HG03159 (cell line): ENCODE results near the gene PNCK.

Source experiments
- ATAC-seq: cut with Tn5 transposase; IDR thresholded peaks from one replicate; pipeline ENCODE4 v1.9.1; 2021; ENCODE audit warnings: mild to moderate bottlenecking, moderate library complexity; ENCODE audit not compliant: unreplicated experiment

PNCK gene

GRCh38 chrX:153628665-153629064 lies 44.9 kb downstream of the PNCK start:
- ATAC-seq: no peak

DNA sequence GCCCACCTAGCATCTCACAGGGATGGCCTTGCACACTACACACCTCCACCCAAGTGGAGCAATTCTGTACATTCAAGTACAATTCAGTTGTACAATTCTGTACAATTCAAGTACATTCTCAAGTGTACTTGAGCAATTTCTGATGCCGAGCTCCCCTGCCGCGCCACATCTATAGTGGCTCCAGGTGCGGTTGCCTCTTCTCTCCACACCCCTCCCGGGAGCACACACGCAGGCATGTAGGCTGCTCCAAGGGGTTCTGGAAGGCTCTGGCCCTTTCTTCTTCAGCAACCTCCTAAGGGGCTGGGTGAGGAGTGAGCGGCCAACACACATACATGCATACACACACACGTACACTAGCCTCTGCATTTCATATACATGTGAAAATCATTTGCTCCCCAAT lies 45.5 kb downstream of the PNCK start:
- ATAC-seq: no peak

- no peak for ATAC-seq
Observed at GRCh38 chrX:153627675-153628111, 45.9 kb downstream of the PNCK start.

GRCh38 chrX:153626863-153627674 lies 46.5 kb downstream of the PNCK start:
- no peak for ATAC-seq

DNA sequence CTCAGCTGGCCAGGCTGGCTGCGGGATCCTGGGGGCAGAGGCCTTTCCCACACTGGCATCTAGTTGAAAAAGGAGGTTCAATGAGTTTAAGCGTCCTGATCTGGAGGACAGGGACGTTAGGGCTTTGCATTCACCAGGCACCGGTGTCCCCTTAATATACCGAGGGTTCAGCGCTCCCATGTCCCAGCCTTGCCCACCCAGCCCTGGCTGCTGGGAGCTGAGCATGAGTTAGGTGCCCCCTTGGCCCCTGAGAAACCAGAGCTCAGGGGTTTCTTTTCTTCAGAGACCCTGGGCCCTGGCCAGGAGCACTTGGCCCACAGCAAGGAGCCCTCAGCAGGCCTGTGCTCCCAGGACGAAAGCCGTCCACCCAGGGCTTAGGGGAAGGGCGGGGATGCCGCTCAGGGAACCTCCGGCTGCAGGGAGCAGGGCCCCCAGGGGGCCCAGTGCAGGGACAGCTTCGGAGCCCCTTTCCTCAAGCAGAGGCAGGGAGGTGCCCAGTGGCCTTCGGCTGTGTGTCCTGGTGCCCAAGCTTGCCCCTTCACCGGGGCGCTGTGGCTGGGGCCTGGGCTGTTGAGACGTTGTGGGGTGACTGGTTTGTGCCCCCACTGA lies 47.5 kb downstream of the PNCK start:
- ATAC-seq: no peak

DNA sequence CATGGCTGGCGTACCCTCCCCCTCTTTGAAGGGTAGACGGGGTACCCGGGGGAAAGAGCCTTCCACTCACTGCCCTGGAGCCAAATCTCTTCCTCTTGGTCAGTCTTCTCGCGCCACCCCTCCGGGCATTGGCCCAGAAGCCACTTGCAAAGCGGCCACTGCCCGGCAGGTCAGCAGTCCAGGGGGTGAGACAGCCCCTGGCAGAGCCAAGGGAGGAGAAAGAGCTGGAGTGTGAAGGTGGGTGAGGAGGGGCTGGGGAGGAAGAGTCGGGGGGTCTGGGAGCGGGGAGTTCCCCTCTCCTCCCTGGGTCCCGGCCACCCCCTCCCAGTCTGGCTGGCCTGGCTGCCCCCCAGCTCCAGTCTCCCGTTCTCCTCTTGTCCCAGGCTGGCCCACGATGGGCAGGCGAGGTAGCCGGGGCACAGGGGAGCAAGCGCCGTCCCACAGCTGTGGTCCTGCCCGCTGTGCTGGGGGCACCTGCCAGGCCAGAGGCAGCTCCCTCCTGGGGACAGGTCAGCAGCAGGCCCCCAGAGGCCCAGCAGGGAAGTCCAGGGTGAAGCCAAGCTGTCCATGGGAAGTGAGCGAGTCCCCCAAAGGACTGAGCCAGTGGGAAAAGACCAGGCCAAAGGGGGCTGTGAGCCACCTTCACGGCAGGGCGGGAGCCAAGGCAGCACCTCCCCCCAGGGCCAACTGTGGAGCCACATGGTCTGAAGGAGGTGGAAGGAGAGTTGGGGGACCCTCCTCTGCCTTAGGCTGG lies 48.2 kb downstream of the PNCK start:
- no peak for ATAC-seq

DNA sequence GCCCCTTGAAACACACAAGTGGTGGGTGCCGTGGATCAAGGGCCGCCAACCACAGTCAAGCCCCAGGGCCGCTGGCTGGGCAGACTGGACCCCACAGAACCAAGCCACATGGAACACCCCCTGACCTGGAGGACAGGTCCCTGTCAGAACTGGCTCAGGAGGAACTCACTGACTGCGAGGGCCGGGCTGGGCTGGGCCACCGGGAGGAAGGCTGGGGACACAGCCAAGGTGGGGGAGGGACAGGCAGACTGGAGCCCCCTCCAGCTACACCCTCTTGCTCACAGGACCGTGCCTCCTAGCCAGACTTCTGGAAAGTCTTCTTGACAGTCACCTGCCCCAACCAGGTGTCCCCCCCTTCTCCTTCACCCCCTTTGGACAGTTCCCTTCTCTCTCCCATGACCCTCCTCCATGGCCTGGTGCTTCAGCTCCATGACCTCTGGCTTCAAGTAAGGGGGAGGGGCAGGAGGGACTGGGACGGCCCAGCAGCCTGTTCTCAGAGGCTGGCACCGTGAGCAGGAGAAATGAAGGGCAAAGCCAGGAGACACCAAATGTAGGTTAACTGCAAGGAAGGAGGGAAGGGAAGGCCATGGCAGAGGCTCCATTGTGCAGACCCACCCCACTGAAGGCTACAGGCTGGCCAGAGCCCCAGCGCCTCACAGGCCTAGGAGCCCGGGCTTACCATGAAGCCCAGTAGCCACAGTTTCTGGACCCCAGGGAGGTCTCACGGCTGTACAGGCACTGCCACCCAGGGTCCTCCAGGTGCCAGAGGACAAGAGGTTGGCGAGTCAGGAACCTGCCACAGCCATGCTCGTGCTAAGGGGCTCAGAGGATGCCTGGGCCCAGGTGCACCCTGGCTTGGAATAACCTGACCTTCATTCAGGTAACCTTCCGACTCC lies 49.2 kb downstream of the PNCK start:
- ATAC-seq: no peak

DNA sequence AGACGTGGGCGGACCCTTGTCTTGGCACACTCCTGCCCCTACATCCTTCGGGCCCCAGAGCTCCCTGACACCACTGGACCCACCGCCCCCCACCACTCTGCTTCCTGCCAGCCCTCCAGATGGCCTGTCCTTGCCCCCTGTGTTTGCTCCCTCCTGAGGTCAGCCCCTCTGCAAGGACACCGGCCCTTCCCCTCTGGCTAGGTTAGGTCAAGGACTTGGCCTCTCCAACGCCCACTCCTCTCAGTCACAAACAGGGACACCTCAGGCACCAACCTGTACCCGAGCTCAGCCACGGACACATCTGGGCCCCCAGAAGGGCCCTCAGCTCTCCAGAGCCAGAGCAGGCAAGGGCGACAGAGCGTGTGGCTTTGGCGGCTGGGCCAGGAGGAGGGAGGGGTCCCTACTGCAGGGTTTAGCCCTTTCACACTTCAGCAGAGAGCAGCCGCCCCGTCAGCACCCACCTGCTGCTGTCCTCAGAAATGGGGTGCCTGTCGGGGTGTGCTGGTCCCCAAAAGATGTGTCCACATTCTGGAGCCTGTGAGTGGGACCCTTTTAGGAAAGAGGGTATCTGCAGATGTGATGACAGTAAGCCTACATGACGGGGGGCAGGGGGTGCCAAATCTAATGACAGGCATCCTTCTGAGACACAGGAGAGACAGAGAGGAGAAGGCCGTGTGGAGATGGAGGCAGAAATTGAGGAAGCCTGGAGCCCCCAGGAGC lies 50.1 kb downstream of the PNCK start:
- no peak for ATAC-seq

DNA sequence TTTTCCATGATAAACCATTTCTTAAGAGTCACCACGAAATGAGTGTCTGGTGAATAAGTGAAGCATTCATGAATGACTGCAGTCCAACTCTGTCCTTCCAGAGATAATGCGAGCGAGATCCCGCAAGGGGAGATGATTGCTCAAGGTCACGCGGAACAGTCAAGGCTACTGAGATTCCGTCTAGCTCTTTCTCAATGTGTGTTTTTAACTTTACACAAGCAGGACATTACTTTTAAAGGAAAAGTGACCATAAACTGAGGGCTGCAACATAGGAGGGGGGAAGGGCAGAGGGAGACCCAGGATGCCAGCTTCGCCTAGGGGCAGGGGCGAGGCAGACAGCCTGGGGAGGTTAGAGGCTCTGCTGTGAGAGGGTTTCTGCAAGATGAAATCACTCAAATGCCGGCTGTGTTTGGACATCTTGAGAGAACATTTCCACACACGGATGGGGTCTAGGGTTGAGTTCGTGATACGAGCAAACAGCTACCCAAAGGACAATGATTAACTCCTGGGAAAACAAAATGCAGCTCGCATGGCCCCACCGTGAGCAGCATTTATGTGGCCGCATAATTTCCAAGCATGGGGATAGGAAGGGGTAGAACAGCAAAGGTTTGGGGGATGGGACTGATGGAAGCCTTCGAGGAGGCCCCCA lies 50.8 kb downstream of the PNCK start:
- ATAC-seq: no peak

- no peak for ATAC-seq
Observed at GRCh38 chrX:153621949-153622598, 51.5 kb downstream of the PNCK start.

- ATAC-seq: no peak
Observed at GRCh38 chrX:153620576-153620975, 53.0 kb downstream of the PNCK start.
